SK-N-SH (cell line): Measurements from ENCODE around the gene FAM78B. TPM values are rescaled to one million over a fixed set of nuclear protein-coding genes. Genes with fewer than 3 reads are reported as not detected.

Experiments used
- CTCF ChIA-PET: fragments of 300-600, 350-600 bp; formaldehyde crosslinking; extraction: SDS; loops from one replicate; lab custom pipeline; 2021; lab: Yijun Ruan, JAX
- POLR2A ChIA-PET: fragments of 350-600 bp; sonication (Branson Sonifier 250); formaldehyde crosslinking; extraction: SDS; loops from one replicate; lab custom pipeline; 2020; ENCODE audit warnings: antibody characterized with exemption, inconsistent platforms; lab: Yijun Ruan, JAX
- DNase-seq: peaks from one replicate; pipeline ENCODE4 v3.0.0; 2012
- H2AFZ ChIP-seq: fragments of 200-600 bp; sonication (generic); 2 replicates; pipeline ENCODE4 v1.8.1; 2016; ENCODE audit warnings: antibody characterized with exemption, mild to moderate bottlenecking, low read depth
- H3F3A ChIP-seq: fragments of 200-600 bp; sonication (generic); replicated peaks from 2 replicates; pipeline ENCODE3; 2016; ENCODE audit warnings: antibody characterized with exemption, mild to moderate bottlenecking; ENCODE audit not compliant: insufficient read depth
- H3K27ac ChIP-seq, 2 experiments: fragments of 200-500 bp in 1 of 2; fragments of 200-600 bp in 1 of 2; sonication (Bioruptor generic) in 1 of 2; sonication (generic), shearing (Covaris generic) in 1 of 2; 2 replicates each; pipeline versions ENCODE4 v1.5.1 to v1.6.1; 2014 to 2016; ENCODE audit warnings: low read depth in 2 of 2, inconsistent platforms in 1 of 2, low read length in 1 of 2, mild to moderate bottlenecking in 1 of 2, mixed read lengths in 1 of 2
- H3K27me3 ChIP-seq: fragments of 200-600 bp; sonication (generic), shearing (Covaris generic); 2 replicates; pipeline ENCODE4 v1.6.1; 2016; ENCODE audit warnings: mixed run types; ENCODE audit not compliant: insufficient read depth
- H3K36me3 ChIP-seq, 2 experiments: fragments of 200-500 bp in 1 of 2; fragments of 200-600 bp in 1 of 2; sonication (Bioruptor generic) in 1 of 2; sonication (generic) in 1 of 2; replicated peaks in 1 of 2; 2 replicates each; pipeline versions ENCODE3 to v1.5.1; 2014 to 2016; ENCODE audit warnings: low read length in 1 of 2, mild to moderate bottlenecking in 1 of 2; ENCODE audit not compliant: insufficient read depth in 2 of 2, control insufficient read depth in 1 of 2
- H3K4me1 ChIP-seq, 2 experiments: fragments of 200-500 bp in 1 of 2; fragments of 200-600 bp in 1 of 2; sonication (Bioruptor generic) in 1 of 2; sonication (generic), shearing (Covaris generic) in 1 of 2; 2 replicates each; pipeline versions ENCODE4 v1.5.1 to v1.6.1; 2014 to 2016; ENCODE audit warnings: low read depth in 1 of 2, low read length in 1 of 2, mixed run types in 1 of 2; ENCODE audit not compliant: insufficient read depth in 2 of 2, control insufficient read depth in 1 of 2
- H3K4me2 ChIP-seq: fragments of 200-600 bp; sonication (generic), shearing (Covaris generic); 2 replicates; pipeline ENCODE4 v1.6.1; 2017; ENCODE audit warnings: mixed run types
- H3K4me3 ChIP-seq, 2 experiments: fragments of 200-500 bp in 1 of 2; fragments of 200-600 bp in 1 of 2; sonication (Bioruptor generic) in 1 of 2; sonication (generic), shearing (Covaris generic) in 1 of 2; 2 replicates each; pipeline versions ENCODE4 v1.5.1 to v1.8.1; 2014 to 2016; ENCODE audit warnings: low read depth in 2 of 2, inconsistent platforms in 1 of 2, low read length in 1 of 2, mild to moderate bottlenecking in 1 of 2, mixed read lengths in 1 of 2, moderate library complexity in 1 of 2
- H3K79me2 ChIP-seq: fragments of 200-600 bp; sonication (generic); 2 replicates; pipeline ENCODE4 v1.8.1; 2017; ENCODE audit warnings: mild to moderate bottlenecking; ENCODE audit not compliant: insufficient read depth
- H3K9ac ChIP-seq: fragments of 200-600 bp; sonication (generic); 2 replicates; pipeline ENCODE4 v1.6.1; 2017; ENCODE audit warnings: mixed run types
- H3K9me2 ChIP-seq: fragments of 200-600 bp; sonication (generic); 2 replicates; pipeline ENCODE4 v1.6.1; 2017; ENCODE audit warnings: mixed run types
- H3K9me3 ChIP-seq: fragments of 200-600 bp; sonication (generic); 2 replicates; pipeline ENCODE4 v1.6.1; 2017; ENCODE audit warnings: mixed run types, mild to moderate bottlenecking, moderate library complexity
- H4K20me1 ChIP-seq: fragments of 200-600 bp; sonication (generic); 2 replicates; pipeline ENCODE4 v1.6.1; 2017; ENCODE audit warnings: mild to moderate bottlenecking, mixed run types; ENCODE audit not compliant: insufficient read depth
- CHD2 ChIP-seq: fragments of 150-350 bp; IDR thresholded peaks from 2 replicates; pipeline ENCODE4 v1.6.1; 2018; ENCODE audit warnings: low read length; ENCODE audit not compliant: partially characterized antibody
- CTCF ChIP-seq: fragments of 200-600 bp; sonication (generic); IDR thresholded peaks from 2 replicates; pipeline ENCODE4 v1.6.1; 2017; ENCODE audit warnings: antibody characterized with exemption, mild to moderate bottlenecking, moderate library complexity
- ELF1 ChIP-seq: IDR thresholded peaks from 2 replicates; pipeline ENCODE4 v1.4.0; 2012
- EP300 ChIP-seq, 2 experiments: IDR thresholded peaks; 2 replicates each; pipeline versions ENCODE4 v1.4.0 to v1.6.1; 2012; ENCODE audit warnings: borderline replicate concordance in 1 of 2, low read depth in 1 of 2, low read length in 1 of 2
- FOXJ3 ChIP-seq: sonication (generic); formaldehyde crosslinking; IDR thresholded peaks from 2 replicates; pipeline ENCODE4 v1.5.1; 2020; ENCODE audit warnings: mild to moderate bottlenecking, missing genetic modification reagents
- FOXM1 ChIP-seq: IDR thresholded peaks from 2 replicates; pipeline ENCODE4 v1.4.0; 2012; ENCODE audit warnings: low read depth, mild to moderate bottlenecking
- GABPA ChIP-seq: IDR thresholded peaks from 2 replicates; pipeline ENCODE4 v1.4.0; 2012; ENCODE audit warnings: low read depth, mild to moderate bottlenecking
- GATA2 ChIP-seq: sonication (generic); formaldehyde crosslinking; IDR thresholded peaks from 2 replicates; pipeline ENCODE4 v1.5.0; 2020; ENCODE audit warnings: mild to moderate bottlenecking, missing genetic modification reagents
- IRF3 ChIP-seq: fragments of 150-350 bp; IDR thresholded peaks from 2 replicates; pipeline ENCODE4 v1.6.1; 2016; ENCODE audit warnings: mild to moderate bottlenecking, low read depth, low read length
- MEF2A ChIP-seq: IDR thresholded peaks from 2 replicates; pipeline ENCODE4 v1.4.0; 2012; ENCODE audit warnings: low read depth, borderline replicate concordance
- MXI1 ChIP-seq: IDR thresholded peaks from 2 replicates; pipeline ENCODE4 v1.6.1; 2012; ENCODE audit warnings: mild to moderate bottlenecking, low read depth, low read length, improper control_type of control experiment
- POLR2AphosphoS5 ChIP-seq: IDR thresholded peaks from 2 replicates; pipeline ENCODE4 v1.6.1; 2012; ENCODE audit warnings: low read depth, low read length
- RAD21 ChIP-seq: IDR thresholded peaks from 2 replicates; pipeline ENCODE4 v1.6.1; 2012; ENCODE audit warnings: mild to moderate bottlenecking, low read length
- RXRA ChIP-seq: IDR thresholded peaks from 2 replicates; pipeline ENCODE4 v1.4.0; 2012; ENCODE audit warnings: low read depth, mild to moderate bottlenecking, borderline replicate concordance
- SIN3A ChIP-seq: IDR thresholded peaks from 2 replicates; pipeline ENCODE4 v1.6.1; 2012; ENCODE audit warnings: low read depth, mild to moderate bottlenecking, low read length, moderate library complexity, borderline replicate concordance
- TCF12 ChIP-seq: IDR thresholded peaks from 2 replicates; pipeline ENCODE4 v1.4.0; 2012
- USF1 ChIP-seq: IDR thresholded peaks from 2 replicates; pipeline ENCODE4 v1.4.0; 2012; ENCODE audit warnings: low read depth, borderline replicate concordance
- USF2 ChIP-seq: fragments of 150-350 bp; IDR thresholded peaks from 2 replicates; pipeline ENCODE4 v1.6.1; 2017; ENCODE audit warnings: antibody characterized with exemption, low read length, low read depth, borderline replicate concordance
- YY1 ChIP-seq: IDR thresholded peaks from 2 replicates; pipeline ENCODE4 v1.4.0; 2012; ENCODE audit warnings: low read depth, mild to moderate bottlenecking
- WGBS: methylation state at CpG from one replicate; pipeline ENCODE4 v1.1.6; 2017; ENCODE audit warnings: low lambda C conversion rate; 5-methylcytosine and 5-hydroxymethylcytosine counted together
- polyA plus RNA-seq, 3 experiments: library from polyadenylated mRNA; depleted of rRNA; stranded (reverse); fragments of >200 nt; gene quantifications; 2 replicates each; pipeline ENCODE4 v1.2.3, GENCODE V29; 2012

FAM78B gene
- polyA plus RNA-seq, 1 of the 3 experiments (the other 2 are of a cell fraction), result 0.36 TPM

- TF ChIP-seq FOXJ3 (CRISPR knock-in tag) (no peak), TCF12 (no peak), GABPA (no peak), RXRA (no peak), EP300 (IDR thresholded peaks at IDR 0.05; ENCODE audit: borderline replicate concordance in 1 of 2, low read depth in 1 of 2, low read length in 1 of 2) (no peak), SIN3A (no peak)
- Histone ChIP-seq H3K4me1 (no peaks in the 10 kb centered on the region; a peak in 1 of 4 replicates), H3K4me3 (no peak overlapping the region), H3K4me2 (no peak overlapping the region), H4K20me1 (no peaks in the 10 kb centered on the region), H2AFZ (no peak overlapping the region), H3K9ac (no peak overlapping the region), H3K9me3 (no peaks in the 10 kb centered on the region), H3K36me3 (no peaks in the 10 kb centered on the region), H3K27ac (no peak overlapping the region), H3K79me2 (no peaks in the 10 kb centered on the region), H3K9me2 (no peaks in the 10 kb centered on the region), H3K27me3 (peaks cover 4% of the 10 kb centered on the region; the same call in 1 of the 2 replicates), H3F3A (no peaks in the 10 kb centered on the region)
- 56% methylated on average over 1 of the region's 1 CpG for WGBS
- DNase-seq, result no peak
- POLR2A ChIA-PET, result no interaction called here
- CTCF ChIA-PET, result no interaction called here
Observed at GRCh38 chr1:166159656-166160055, 7.1 kb downstream of the FAM78B start.

- Histone ChIP-seq H4K20me1 (no peaks in the 10 kb centered on the region), H3K9me3 (no peaks in the 10 kb centered on the region), H3K36me3 (no peaks in the 10 kb centered on the region), H3K27ac (no peak overlapping the region), H3K4me2 (no peak overlapping the region), H3K9me2 (no peaks in the 10 kb centered on the region), H3F3A (no peaks in the 10 kb centered on the region), H3K4me3 (no peak overlapping the region), H3K79me2 (no peaks in the 10 kb centered on the region), H3K27me3 (no peaks in the 10 kb centered on the region), H3K4me1 (no peaks in the 10 kb centered on the region; a peak in 1 of 4 replicates), H2AFZ (no peak overlapping the region), H3K9ac (no peak overlapping the region)
- ChIA-PET CTCF (interaction anchor here (1.1 to 1.6 kb wide), 2 partner anchors 8 to 10 kb away, joined by 4 to 6 read pairs; no protein-coding TSS in a partner anchor), POLR2A (no interaction called here)
- TF ChIP-seq MXI1, result no peak
- no peak for TF ChIP-seq USF1
- TF ChIP-seq MEF2A, result no peak
- TF ChIP-seq USF2, result no peak
- no peak for TF ChIP-seq FOXM1
- TF ChIP-seq RAD21, result no peak
- TF ChIP-seq TCF12, result no peak
- no peak for TF ChIP-seq FOXJ3 (CRISPR knock-in tag)
- TF ChIP-seq GATA2 (CRISPR knock-in tag), result no peak
- TF ChIP-seq POLR2AphosphoS5, result no peak
- no peak for TF ChIP-seq IRF3
- no peak for TF ChIP-seq CHD2
- TF ChIP-seq EP300 (IDR thresholded peaks at IDR 0.05; ENCODE audit: borderline replicate concordance in 1 of 2, low read depth in 1 of 2, low read length in 1 of 2), result no peak
- TF ChIP-seq ELF1, result no peak
- TF ChIP-seq YY1, result no peak
- no peak for TF ChIP-seq CTCF
- WGBS, result no CpG with 5 or more reads among the region's 3 CpGs
- no peak for DNase-seq
Observed at GRCh38 chr1:166156674-166157073, 10.1 kb downstream of the FAM78B start.
